ENCODE data around the gene PARD3.

PARD3 gene

GRCh38 chr10:34737772-34738169, 77.3 kb downstream of the PARD3 start:
- no peaks in the 10 kb centered on the region for H3K27me3 ChIP-seq (ENCODE audit: control insufficient read depth in 1 of 2, insufficient read depth in 2 of 2, low read length in 2 of 2)
- peaks cover 57% of the 10 kb centered on the region for H3K4me1 ChIP-seq (ENCODE audit: insufficient read depth, low read length)
- H3K4me3 ChIP-seq (ENCODE audit: low read depth in 1 of 2, low read length in 2 of 2): no peak overlapping the region
- no peaks in the 10 kb centered on the region for H3K36me3 ChIP-seq (ENCODE audit: insufficient read depth, low read length)
- H3K9ac ChIP-seq (ENCODE audit: low read length): no peak overlapping the region
- no peaks in the 10 kb centered on the region for H3K9me3 ChIP-seq (ENCODE audit: low read length)
- H3K27ac ChIP-seq (ENCODE audit: low read depth, low read length): no peak overlapping the region

GRCh38 chr10:34736976-34737771, 77.9 kb downstream of the PARD3 start:
- Histone ChIP-seq H3K9ac (ENCODE audit: low read length) (no peak overlapping the region), H3K9me3 (ENCODE audit: low read length) (no peaks in the 10 kb centered on the region), H3K27ac (ENCODE audit: low read depth, low read length) (no peak overlapping the region), H3K4me3 (ENCODE audit: low read depth in 1 of 2, low read length in 2 of 2) (no peak overlapping the region), H3K36me3 (ENCODE audit: insufficient read depth, low read length) (no peaks in the 10 kb centered on the region), H3K27me3 (ENCODE audit: control insufficient read depth in 1 of 2, insufficient read depth in 2 of 2, low read length in 2 of 2) (no peaks in the 10 kb centered on the region), H3K4me1 (ENCODE audit: insufficient read depth, low read length) (peaks cover 54% of the 10 kb centered on the region)

- no peak overlapping the region for H3K4me3 ChIP-seq (ENCODE audit: low read depth in 1 of 2, low read length in 2 of 2)
- peaks cover 48% of the 10 kb centered on the region for H3K4me1 ChIP-seq (ENCODE audit: insufficient read depth, low read length)
- H3K9me3 ChIP-seq (ENCODE audit: low read length): no peaks in the 10 kb centered on the region
- no peak overlapping the region for H3K27ac ChIP-seq (ENCODE audit: low read depth, low read length)
- no peaks in the 10 kb centered on the region for H3K36me3 ChIP-seq (ENCODE audit: insufficient read depth, low read length)
- H3K27me3 ChIP-seq (ENCODE audit: control insufficient read depth in 1 of 2, insufficient read depth in 2 of 2, low read length in 2 of 2): no peaks in the 10 kb centered on the region
- no peak overlapping the region for H3K9ac ChIP-seq (ENCODE audit: low read length)
These were observed 80.2 kb downstream of the PARD3 start for GRCh38 chr10:34734918-34735317.

GRCh38 chr10:34732926-34733325, 82.2 kb downstream of the PARD3 start:
- H3K4me3 ChIP-seq (ENCODE audit: low read depth in 1 of 2, low read length in 2 of 2): no peak overlapping the region
- H3K27me3 ChIP-seq (ENCODE audit: control insufficient read depth in 1 of 2, insufficient read depth in 2 of 2, low read length in 2 of 2): no peaks in the 10 kb centered on the region
- peaks cover 42% of the 10 kb centered on the region for H3K4me1 ChIP-seq (ENCODE audit: insufficient read depth, low read length)
- H3K9me3 ChIP-seq (ENCODE audit: low read length): no peaks in the 10 kb centered on the region
- H3K27ac ChIP-seq (ENCODE audit: low read depth, low read length): no peak overlapping the region
- H3K36me3 ChIP-seq (ENCODE audit: insufficient read depth, low read length): no peaks in the 10 kb centered on the region
- no peak overlapping the region for H3K9ac ChIP-seq (ENCODE audit: low read length)

- H3K4me1 ChIP-seq (ENCODE audit: insufficient read depth, low read length): peaks cover 42% of the 10 kb centered on the region
- no peaks in the 10 kb centered on the region for H3K27me3 ChIP-seq (ENCODE audit: control insufficient read depth in 1 of 2, insufficient read depth in 2 of 2, low read length in 2 of 2)
- no peak overlapping the region for H3K4me3 ChIP-seq (ENCODE audit: low read depth in 1 of 2, low read length in 2 of 2)
- H3K9me3 ChIP-seq (ENCODE audit: low read length): no peaks in the 10 kb centered on the region
- no peak overlapping the region for H3K9ac ChIP-seq (ENCODE audit: low read length)
- no peak overlapping the region for H3K27ac ChIP-seq (ENCODE audit: low read depth, low read length)
- no peaks in the 10 kb centered on the region for H3K36me3 ChIP-seq (ENCODE audit: insufficient read depth, low read length)
These were observed 83.0 kb downstream of the PARD3 start for GRCh38 chr10:34731885-34732701.

- Histone ChIP-seq H3K9ac (ENCODE audit: low read length) (no peak overlapping the region), H3K4me3 (ENCODE audit: low read depth in 1 of 2, low read length in 2 of 2) (no peak overlapping the region), H3K9me3 (ENCODE audit: low read length) (no peaks in the 10 kb centered on the region), H3K27ac (ENCODE audit: low read depth, low read length) (no peak overlapping the region), H3K36me3 (ENCODE audit: insufficient read depth, low read length) (no peaks in the 10 kb centered on the region), H3K27me3 (ENCODE audit: control insufficient read depth in 1 of 2, insufficient read depth in 2 of 2, low read length in 2 of 2) (no peaks in the 10 kb centered on the region), H3K4me1 (ENCODE audit: insufficient read depth, low read length) (peaks cover 44% of the 10 kb centered on the region)
These were observed 83.9 kb downstream of the PARD3 start for GRCh38 chr10:34731213-34731612.

- Histone ChIP-seq H3K9me3 (ENCODE audit: low read length) (no peaks in the 10 kb centered on the region), H3K9ac (ENCODE audit: low read length) (no peak overlapping the region), H3K4me3 (ENCODE audit: low read depth in 1 of 2, low read length in 2 of 2) (no peak overlapping the region), H3K27me3 (ENCODE audit: control insufficient read depth in 1 of 2, insufficient read depth in 2 of 2, low read length in 2 of 2) (no peaks in the 10 kb centered on the region), H3K36me3 (ENCODE audit: insufficient read depth, low read length) (no peaks in the 10 kb centered on the region), H3K27ac (ENCODE audit: low read depth, low read length) (no peak overlapping the region), H3K4me1 (ENCODE audit: insufficient read depth, low read length) (peaks cover 48% of the 10 kb centered on the region)
These were observed 84.4 kb downstream of the PARD3 start for GRCh38 chr10:34730726-34731125.

GRCh38 chr10:34729619-34730018, 85.5 kb downstream of the PARD3 start:
- Histone ChIP-seq H3K27ac (ENCODE audit: low read depth, low read length) (no peak overlapping the region), H3K9ac (ENCODE audit: low read length) (no peak overlapping the region), H3K4me1 (ENCODE audit: insufficient read depth, low read length) (peaks cover 40% of the 10 kb centered on the region), H3K4me3 (ENCODE audit: low read depth in 1 of 2, low read length in 2 of 2) (no peak overlapping the region), H3K9me3 (ENCODE audit: low read length) (no peaks in the 10 kb centered on the region), H3K36me3 (ENCODE audit: insufficient read depth, low read length) (no peaks in the 10 kb centered on the region), H3K27me3 (ENCODE audit: control insufficient read depth in 1 of 2, insufficient read depth in 2 of 2, low read length in 2 of 2) (no peaks in the 10 kb centered on the region)

GRCh38 chr10:34728361-34728760, 86.7 kb downstream of the PARD3 start:
- H3K4me3 ChIP-seq (ENCODE audit: low read depth in 1 of 2, low read length in 2 of 2): no peak overlapping the region
- H3K27ac ChIP-seq (ENCODE audit: low read depth, low read length): no peak overlapping the region
- no peaks in the 10 kb centered on the region for H3K27me3 ChIP-seq (ENCODE audit: control insufficient read depth in 1 of 2, insufficient read depth in 2 of 2, low read length in 2 of 2)

GRCh38 chr10:34727595-34728033, 87.5 kb downstream of the PARD3 start:
- Histone ChIP-seq H3K4me1 (ENCODE audit: insufficient read depth, low read length) (peaks cover 52% of the 10 kb centered on the region), H3K36me3 (ENCODE audit: insufficient read depth, low read length) (no peaks in the 10 kb centered on the region), H3K4me3 (ENCODE audit: low read depth in 1 of 2, low read length in 2 of 2) (no peak overlapping the region), H3K27me3 (ENCODE audit: control insufficient read depth in 1 of 2, insufficient read depth in 2 of 2, low read length in 2 of 2) (no peaks in the 10 kb centered on the region), H3K9ac (ENCODE audit: low read length) (no peak overlapping the region), H3K27ac (ENCODE audit: low read depth, low read length) (no peak overlapping the region), H3K9me3 (ENCODE audit: low read length) (no peaks in the 10 kb centered on the region)

More at GRCh38 chr10:34728361-34728760, 86.7 kb downstream of the PARD3 start:
- H3K36me3 ChIP-seq (ENCODE audit: insufficient read depth, low read length): no peaks in the 10 kb centered on the region
- no peaks in the 10 kb centered on the region for H3K9me3 ChIP-seq (ENCODE audit: low read length)
- H3K9ac ChIP-seq (ENCODE audit: low read length): no peak overlapping the region
- H3K4me1 ChIP-seq (ENCODE audit: insufficient read depth, low read length): peaks cover 48% of the 10 kb centered on the region

GRCh38 chr10:34726862-34727261, 88.2 kb downstream of the PARD3 start:
- Histone ChIP-seq H3K9me3 (ENCODE audit: low read length) (no peaks in the 10 kb centered on the region), H3K4me1 (ENCODE audit: insufficient read depth, low read length) (peaks cover 49% of the 10 kb centered on the region), H3K36me3 (ENCODE audit: insufficient read depth, low read length) (no peaks in the 10 kb centered on the region), H3K9ac (ENCODE audit: low read length) (no peak overlapping the region), H3K4me3 (ENCODE audit: low read depth in 1 of 2, low read length in 2 of 2) (no peak overlapping the region), H3K27me3 (ENCODE audit: control insufficient read depth in 1 of 2, insufficient read depth in 2 of 2, low read length in 2 of 2) (no peaks in the 10 kb centered on the region), H3K27ac (ENCODE audit: low read depth, low read length) (no peak overlapping the region)

Measured in muscle layer of colon (tissue), 2 donors.